HG02970 (cell line): ENCODE measurements around the gene PCDHGB5.
"Not testable (repeated sequence)": the region's sequence is repeated elsewhere in the genome, so short reads cannot be mapped to it uniquely, and the experiment has no call there.

ENCODE experiments used
- ATAC-seq: cut with Tn5 transposase; IDR thresholded peaks from one replicate; pipeline ENCODE4 v1.9.1; 2021; ENCODE audit warnings: mild to moderate bottlenecking, moderate library complexity, moderate number of reproducible peaks; ENCODE audit not compliant: unreplicated experiment, low FRiP score

Gene PCDHGB5

GRCh38 chr5:141375444-141376155 lies 22.1 kb upstream of the PCDHGB5 start:
- not testable (repeated sequence) for ATAC-seq

GRCh38 chr5:141382469-141383294 lies 15.1 kb upstream of the PCDHGB5 start, which contains the start of gene PCDHGA7:
TSS of gene PCDHGA7 (plus strand) at chr5:141382742. CDS start at chr5:141382900, 158 bp downstream.
- ATAC-seq, result no peak

- ATAC-seq, result no peak
Observed at GRCh38 chr5:141383345-141383744, 14.4 kb upstream of the PCDHGB5 start.

GRCh38 chr5:141384471-141385267 lies 13.1 kb upstream of the PCDHGB5 start:
- no peak for ATAC-seq

- ATAC-seq, result not testable (repeated sequence)
Observed at GRCh38 chr5:141387557-141388311, 10.0 kb upstream of the PCDHGB5 start, which contains the start of gene PCDHGB4. TSS of gene PCDHGB4 (plus strand) at chr5:141387698. CDS start at chr5:141387885, 187 bp downstream.

GRCh38 chr5:141388661-141389060 lies 9.1 kb upstream of the PCDHGB5 start:
- ATAC-seq, result no peak

- no peak for ATAC-seq
Observed at GRCh38 chr5:141389153-141390042, 8.3 kb upstream of the PCDHGB5 start.

- ATAC-seq, result no peak
Observed at GRCh38 chr5:141392429-141393198, 5.1 kb upstream of the PCDHGB5 start, which contains the start of gene PCDHGA8. TSS of gene PCDHGA8 (plus strand) at chr5:141392633. CDS start at chr5:141392814, 181 bp downstream.

- no peak for ATAC-seq
Observed at GRCh38 chr5:141393267-141393666, 4.5 kb upstream of the PCDHGB5 start.

GRCh38 chr5:141394401-141395187 lies 3.2 kb upstream of the PCDHGB5 start:
- ATAC-seq, result not testable (repeated sequence)

- no peak for ATAC-seq
Observed at GRCh38 chr5:141398608-141399007, 861 bp downstream of the PCDHGB5 start.

- no peak for ATAC-seq
Observed at GRCh38 chr5:141399555-141400258, 2.0 kb downstream of the PCDHGB5 start.

GRCh38 chr5:141402553-141403243 lies 5.0 kb downstream of the PCDHGB5 start, which contains the start of gene PCDHGA9:
TSS of gene PCDHGA9 (plus strand) at chr5:141402778. CDS start at chr5:141402953, 175 bp downstream.
- no peak for ATAC-seq

GRCh38 chr5:141403387-141403786 lies 5.6 kb downstream of the PCDHGB5 start:
- ATAC-seq, result no peak

GRCh38 chr5:141407790-141408505 lies 10.2 kb downstream of the PCDHGB5 start, which contains the start of gene PCDHGB6:
TSS of gene PCDHGB6 (plus strand) at chr5:141408021. CDS start at chr5:141408203, 182 bp downstream.
- not testable (repeated sequence) for ATAC-seq
